COLO829 (cell line): ENCODE data around the gene SLC25A51.
A peak's percentile ranks its signal among the peaks of the same experiment; 100 is the strongest.

Experiments
- DNase-seq: peaks from one replicate; pipeline ENCODE4 v3.0.0; 2012; ENCODE audit warnings: low spot score

The SLC25A51 gene

GRCh38 chr9:37903647-37904444, at the start of gene SLC25A51:
Gene SLC25A51, minus strand, starts transcription at chr9:37904127. Its CDS starts 15,577 bp downstream, at chr9:37888550.
- peak; percentile 99 for DNase-seq

- no peak for DNase-seq
Observed at GRCh38 chr9:37953206-37953774, 49.4 kb upstream of the SLC25A51 start.

GRCh38 chr9:37952731-37953130, 48.8 kb upstream of the SLC25A51 start:
- DNase-seq = no peak

- DNase-seq = no peak
Observed at GRCh38 chr9:37951671-37952449, 47.9 kb upstream of the SLC25A51 start.

GRCh38 chr9:37950561-37950960, 46.6 kb upstream of the SLC25A51 start:
- no peak for DNase-seq

- no peak for DNase-seq
Observed at GRCh38 chr9:37949576-37949975, 45.6 kb upstream of the SLC25A51 start.

GRCh38 chr9:37948417-37948980, 44.6 kb upstream of the SLC25A51 start:
- DNase-seq = no peak

- DNase-seq = no peak
Observed at GRCh38 chr9:37947977-37948376, 44.0 kb upstream of the SLC25A51 start.

- no peak for DNase-seq
Observed at GRCh38 chr9:37947471-37947870, 43.5 kb upstream of the SLC25A51 start.

GRCh38 chr9:37946971-37947370, 43.0 kb upstream of the SLC25A51 start:
- DNase-seq = no peak

GRCh38 chr9:37946041-37946440, 42.1 kb upstream of the SLC25A51 start:
- DNase-seq = no peak

GRCh38 chr9:37944671-37945481, 40.9 kb upstream of the SLC25A51 start:
- DNase-seq = no peak

- DNase-seq = no peak
Observed at GRCh38 chr9:37944266-37944650, 40.3 kb upstream of the SLC25A51 start.

GRCh38 chr9:37943345-37944265, 39.7 kb upstream of the SLC25A51 start:
- peak; percentile 24 for DNase-seq

- no peak for DNase-seq
Observed at GRCh38 chr9:37942621-37943344, 38.9 kb upstream of the SLC25A51 start.

- no peak for DNase-seq
Observed at GRCh38 chr9:37941253-37941652, 37.3 kb upstream of the SLC25A51 start.

GRCh38 chr9:37939575-37940095, 35.7 kb upstream of the SLC25A51 start:
- no peak for DNase-seq

- DNase-seq = peak; percentile 83
Observed at GRCh38 chr9:37938121-37938891, 34.4 kb upstream of the SLC25A51 start.

- no peak for DNase-seq
Observed at GRCh38 chr9:37937366-37937765, 33.4 kb upstream of the SLC25A51 start.
